ENCODE results near the gene WWOX.

GRCh38 chr16:78372277-78372676 is 272.8 kb downstream of the WWOX start:
- TF ChIP-seq POLR2A (IDR thresholded peaks at IDR 0.05; ENCODE audit: low read length): no peak
- TF ChIP-seq GATA1 (IDR thresholded peaks at IDR 0.05; ENCODE audit: low read depth, low read length): no peak
